Osteocyte (in vitro differentiated cells): ENCODE results near the gene CORO2B. TPM values are rescaled to one million over a fixed set of nuclear protein-coding genes. Genes with fewer than 3 reads are reported as not detected.
"Not testable (repeated sequence)": the region's sequence is repeated elsewhere in the genome, so short reads cannot be mapped to it uniquely, and the experiment has no call there.

Source experiments
- DNase-seq: peaks from one replicate; pipeline ENCODE4 v3.0.0; 2021; ENCODE audit warnings: mixed read lengths; ENCODE audit not compliant: unreplicated experiment; ENCODE audit errors: extremely low spot score
- H3K27ac Mint-ChIP-seq: one replicate; pipeline ENCODE4 v1.8.0; 2021; ENCODE audit warnings: mild to moderate bottlenecking, mixed read lengths; ENCODE audit not compliant: unreplicated experiment
- H3K27me3 Mint-ChIP-seq: one replicate; pipeline ENCODE4 v1.8.0; 2021; ENCODE audit warnings: mixed read lengths; ENCODE audit not compliant: unreplicated experiment
- H3K36me3 Mint-ChIP-seq: one replicate; pipeline ENCODE4 v1.8.0; 2021; ENCODE audit warnings: mixed read lengths; ENCODE audit not compliant: unreplicated experiment
- H3K4me1 Mint-ChIP-seq: one replicate; pipeline ENCODE4 v1.8.0; 2021; ENCODE audit warnings: mixed read lengths; ENCODE audit not compliant: unreplicated experiment
- H3K4me3 Mint-ChIP-seq: one replicate; pipeline ENCODE4 v1.8.0; 2021; ENCODE audit warnings: mild to moderate bottlenecking, moderate library complexity, mixed read lengths; ENCODE audit not compliant: unreplicated experiment
- H3K9me3 Mint-ChIP-seq: one replicate; pipeline ENCODE4 v1.8.0; 2021; ENCODE audit warnings: mixed read lengths; ENCODE audit not compliant: unreplicated experiment
- total RNA-seq: library from RNA; stranded (reverse); gene quantifications from 2 replicates; pipeline ENCODE4 v1.2.1, GENCODE V29; 2021
- TF ChIP-seq, protein P1 (sequence below): fragments of 200-600 bp; sonication (generic); IDR thresholded peaks from 2 replicates; pipeline ENCODE4 v1.5.0; 2021; ENCODE audit warnings: antibody characterized with exemption, mild to moderate bottlenecking, moderate library complexity

Gene CORO2B
- total RNA-seq, 1 donor from 2014 or later: 22.6 TPM

GRCh38 chr15:68676926-68677325 lies 98.1 kb downstream of the CORO2B start:
- Mint-ChIP-seq H3K36me3 (peaks cover 2% of the 10 kb centered on the region), H3K27ac (no peak overlapping the region), H3K27me3 (no peaks in the 10 kb centered on the region), H3K4me3 (no peak overlapping the region), H3K4me1 (peaks cover 20% of the 10 kb centered on the region), H3K9me3 (no peaks in the 10 kb centered on the region)
- TF ChIP-seq, protein P1, sequence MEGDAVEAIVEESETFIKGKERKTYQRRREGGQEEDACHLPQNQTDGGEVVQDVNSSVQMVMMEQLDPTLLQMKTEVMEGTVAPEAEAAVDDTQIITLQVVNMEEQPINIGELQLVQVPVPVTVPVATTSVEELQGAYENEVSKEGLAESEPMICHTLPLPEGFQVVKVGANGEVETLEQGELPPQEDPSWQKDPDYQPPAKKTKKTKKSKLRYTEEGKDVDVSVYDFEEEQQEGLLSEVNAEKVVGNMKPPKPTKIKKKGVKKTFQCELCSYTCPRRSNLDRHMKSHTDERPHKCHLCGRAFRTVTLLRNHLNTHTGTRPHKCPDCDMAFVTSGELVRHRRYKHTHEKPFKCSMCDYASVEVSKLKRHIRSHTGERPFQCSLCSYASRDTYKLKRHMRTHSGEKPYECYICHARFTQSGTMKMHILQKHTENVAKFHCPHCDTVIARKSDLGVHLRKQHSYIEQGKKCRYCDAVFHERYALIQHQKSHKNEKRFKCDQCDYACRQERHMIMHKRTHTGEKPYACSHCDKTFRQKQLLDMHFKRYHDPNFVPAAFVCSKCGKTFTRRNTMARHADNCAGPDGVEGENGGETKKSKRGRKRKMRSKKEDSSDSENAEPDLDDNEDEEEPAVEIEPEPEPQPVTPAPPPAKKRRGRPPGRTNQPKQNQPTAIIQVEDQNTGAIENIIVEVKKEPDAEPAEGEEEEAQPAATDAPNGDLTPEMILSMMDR: no peak
- DNase-seq: no peak

DNA sequence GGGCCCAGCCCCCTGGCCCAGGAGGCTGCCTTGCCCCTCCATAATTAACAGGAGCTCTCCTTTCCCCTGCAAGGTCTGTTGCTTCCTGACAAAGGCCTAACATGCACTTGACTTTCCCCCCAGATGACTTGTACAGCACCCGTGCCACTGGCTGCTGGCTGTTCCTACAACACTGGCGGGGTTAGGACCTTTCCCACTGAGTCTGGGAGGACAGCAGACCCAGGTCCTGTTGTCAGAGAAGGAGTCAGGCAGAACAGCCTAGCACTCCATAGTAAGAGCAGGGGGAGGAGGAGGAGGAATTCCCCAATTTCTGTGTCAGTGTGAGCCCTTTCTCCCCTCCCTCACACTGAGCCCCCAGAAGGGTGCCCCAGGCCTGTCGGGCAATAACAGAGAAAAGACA lies 99.2 kb downstream of the CORO2B start:
- peaks cover 2% of the 10 kb centered on the region for H3K36me3 Mint-ChIP-seq
- H3K27ac Mint-ChIP-seq: no peak overlapping the region
- H3K27me3 Mint-ChIP-seq: no peaks in the 10 kb centered on the region
- no peak for DNase-seq
- peaks cover 18% of the 10 kb centered on the region for H3K4me1 Mint-ChIP-seq
- TF ChIP-seq, protein P1: no peak
- no peak overlapping the region for H3K4me3 Mint-ChIP-seq
- H3K9me3 Mint-ChIP-seq: no peaks in the 10 kb centered on the region

DNA sequence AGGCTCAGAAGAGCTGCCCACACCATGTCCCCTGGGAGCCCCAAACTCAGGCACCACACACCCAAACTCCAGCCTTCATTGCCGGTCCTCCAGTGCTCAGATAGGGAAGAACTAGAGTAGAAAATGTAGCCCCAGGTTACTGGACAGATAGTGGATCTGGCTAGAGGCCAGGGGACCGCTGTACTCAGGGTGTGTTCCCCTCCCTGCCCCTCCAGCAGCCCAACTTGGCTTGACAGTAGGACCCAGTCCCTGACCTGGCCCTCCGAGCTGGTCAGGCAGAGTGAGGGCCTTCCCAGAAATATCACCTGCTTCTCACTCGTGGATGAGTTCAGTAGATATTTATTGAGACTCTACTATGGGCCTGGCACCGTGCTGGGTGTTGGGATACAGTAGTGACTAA lies 100.0 kb downstream of the CORO2B start:
- no peak for DNase-seq
- peaks cover 2% of the 10 kb centered on the region for H3K36me3 Mint-ChIP-seq
- H3K27me3 Mint-ChIP-seq: no peaks in the 10 kb centered on the region
- H3K4me1 Mint-ChIP-seq: peaks cover 16% of the 10 kb centered on the region
- no peak overlapping the region for H3K4me3 Mint-ChIP-seq
- H3K27ac Mint-ChIP-seq: no peak overlapping the region
- H3K9me3 Mint-ChIP-seq: no peaks in the 10 kb centered on the region
- TF ChIP-seq, protein P1: no peak

DNA sequence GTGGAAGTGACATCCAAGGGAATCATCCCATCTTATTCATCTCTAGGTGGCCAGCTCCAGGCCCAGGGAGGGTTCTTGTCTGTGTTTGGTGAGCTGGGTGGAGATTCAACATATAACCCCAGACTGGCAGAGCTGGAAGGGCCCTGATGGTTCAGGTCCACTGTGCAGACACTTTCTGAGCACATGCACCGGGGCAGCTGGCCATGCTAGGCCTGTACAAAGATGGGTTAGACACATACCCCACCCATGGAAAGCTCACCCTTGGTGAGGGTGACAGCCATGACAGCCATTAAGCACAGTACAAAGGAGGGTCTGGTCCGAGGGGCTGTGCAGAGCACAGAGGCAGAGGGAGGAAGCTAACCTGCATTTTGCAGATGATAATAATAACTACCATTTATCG lies 100.4 kb downstream of the CORO2B start:
- Mint-ChIP-seq H3K27me3 (no peaks in the 10 kb centered on the region), H3K4me3 (no peak overlapping the region), H3K9me3 (no peaks in the 10 kb centered on the region), H3K4me1 (peaks cover 12% of the 10 kb centered on the region), H3K27ac (no peak overlapping the region), H3K36me3 (peaks cover 2% of the 10 kb centered on the region)
- DNase-seq: no peak
- TF ChIP-seq, protein P1: no peak

DNA sequence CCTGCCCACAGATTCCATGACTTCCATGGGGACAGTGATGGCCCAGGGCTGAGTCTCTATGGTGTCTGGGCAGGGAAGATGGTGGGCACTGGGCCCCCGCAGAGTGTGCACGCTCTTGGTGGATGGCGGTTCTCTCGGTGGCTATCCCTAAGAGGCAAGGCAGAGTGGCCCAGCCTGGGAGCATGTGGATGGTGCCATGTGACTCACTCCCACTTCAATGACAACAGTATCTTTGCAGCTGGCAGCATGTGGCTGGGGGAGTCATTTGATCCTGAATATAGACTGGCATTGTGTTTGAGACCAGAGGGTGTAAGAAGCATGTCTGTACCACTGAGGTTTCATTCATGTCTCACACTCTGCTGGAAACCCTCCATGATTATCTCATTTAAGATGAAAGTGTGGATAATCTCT lies 101.2 kb downstream of the CORO2B start:
- no peak for DNase-seq
- H3K4me3 Mint-ChIP-seq: no peak overlapping the region
- H3K27me3 Mint-ChIP-seq: no peaks in the 10 kb centered on the region
- no peaks in the 10 kb centered on the region for H3K9me3 Mint-ChIP-seq
- H3K36me3 Mint-ChIP-seq: peaks cover 2% of the 10 kb centered on the region
- no peak overlapping the region for H3K27ac Mint-ChIP-seq
- peaks cover 7% of the 10 kb centered on the region for H3K4me1 Mint-ChIP-seq
- TF ChIP-seq, protein P1: no peak

DNA sequence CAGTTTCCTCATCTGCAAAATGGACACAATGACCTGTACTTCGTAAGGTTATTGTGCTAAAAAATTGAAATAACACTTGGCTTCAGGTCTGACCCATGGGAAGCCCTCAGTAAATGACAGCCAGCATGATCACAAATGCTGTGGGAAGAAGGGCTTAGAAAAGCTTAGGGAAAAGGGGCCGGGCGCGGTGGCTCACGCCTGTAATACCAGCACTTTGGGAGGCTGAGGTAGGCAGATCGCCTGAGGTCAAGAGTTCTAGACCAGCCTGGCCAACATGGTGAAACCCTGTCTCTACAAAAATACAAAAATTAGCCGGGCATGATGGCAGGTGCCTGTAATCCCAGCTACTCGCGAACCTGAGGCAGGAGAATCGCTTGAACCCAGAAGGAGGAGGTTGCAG lies 102.0 kb downstream of the CORO2B start:
- not testable (repeated sequence) for H3K9me3 Mint-ChIP-seq, H3K4me1 Mint-ChIP-seq, DNase-seq, H3K4me3 Mint-ChIP-seq, H3K36me3 Mint-ChIP-seq, H3K27ac Mint-ChIP-seq, H3K27me3 Mint-ChIP-seq
